CD4-positive, alpha-beta T cell treated with Interferon gamma for 1 hour (primary cell): ENCODE results near the gene THBS3.
"Not testable (repeated sequence)": the region's sequence is repeated elsewhere in the genome, so short reads cannot be mapped to it uniquely, and the experiment has no call there.

Experiments
- DNase-seq: peaks from one replicate; pipeline ENCODE4 v3.0.0-alpha.2; 2020

Gene THBS3

GRCh38 chr1:155172732-155173477 is 34.8 kb downstream of the THBS3 start, which contains the start of gene KRTCAP2:
Gene KRTCAP2 (minus strand): TSS chr1:155173304. CDS start chr1:155173224, 80 bp downstream.
- DNase-seq, result peak; percentile 96

GRCh38 chr1:155171836-155172731 is 35.6 kb downstream of the THBS3 start:
- no peak for DNase-seq

GRCh38 chr1:155170806-155171205 is 36.9 kb downstream of the THBS3 start:
- no peak for DNase-seq

GRCh38 chr1:155170101-155170785 is 37.5 kb downstream of the THBS3 start:
- no peak for DNase-seq

- DNase-seq, result no peak
These were observed 38.2 kb downstream of the THBS3 start for GRCh38 chr1:155169541-155169940.

- DNase-seq, result no peak
These were observed 39.1 kb downstream of the THBS3 start for GRCh38 chr1:155168456-155169210.

DNA sequence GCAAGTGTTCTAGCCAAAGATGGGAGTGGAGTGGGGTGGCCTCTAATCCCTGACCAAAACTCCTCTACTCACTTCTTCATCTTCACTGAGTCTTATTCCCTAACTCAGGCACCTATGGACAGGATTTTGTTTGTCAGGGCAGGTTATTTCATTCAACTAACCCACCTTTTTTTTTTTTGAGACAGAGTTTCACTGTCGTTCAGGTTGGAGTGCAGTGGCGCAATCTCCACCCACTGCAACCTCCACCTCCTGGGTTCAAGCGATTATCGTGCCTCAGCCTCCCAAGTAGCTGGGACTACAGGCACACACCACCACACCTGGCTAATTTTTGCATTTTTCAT is 39.6 kb downstream of the THBS3 start:
- DNase-seq, result not testable (repeated sequence)

DNA sequence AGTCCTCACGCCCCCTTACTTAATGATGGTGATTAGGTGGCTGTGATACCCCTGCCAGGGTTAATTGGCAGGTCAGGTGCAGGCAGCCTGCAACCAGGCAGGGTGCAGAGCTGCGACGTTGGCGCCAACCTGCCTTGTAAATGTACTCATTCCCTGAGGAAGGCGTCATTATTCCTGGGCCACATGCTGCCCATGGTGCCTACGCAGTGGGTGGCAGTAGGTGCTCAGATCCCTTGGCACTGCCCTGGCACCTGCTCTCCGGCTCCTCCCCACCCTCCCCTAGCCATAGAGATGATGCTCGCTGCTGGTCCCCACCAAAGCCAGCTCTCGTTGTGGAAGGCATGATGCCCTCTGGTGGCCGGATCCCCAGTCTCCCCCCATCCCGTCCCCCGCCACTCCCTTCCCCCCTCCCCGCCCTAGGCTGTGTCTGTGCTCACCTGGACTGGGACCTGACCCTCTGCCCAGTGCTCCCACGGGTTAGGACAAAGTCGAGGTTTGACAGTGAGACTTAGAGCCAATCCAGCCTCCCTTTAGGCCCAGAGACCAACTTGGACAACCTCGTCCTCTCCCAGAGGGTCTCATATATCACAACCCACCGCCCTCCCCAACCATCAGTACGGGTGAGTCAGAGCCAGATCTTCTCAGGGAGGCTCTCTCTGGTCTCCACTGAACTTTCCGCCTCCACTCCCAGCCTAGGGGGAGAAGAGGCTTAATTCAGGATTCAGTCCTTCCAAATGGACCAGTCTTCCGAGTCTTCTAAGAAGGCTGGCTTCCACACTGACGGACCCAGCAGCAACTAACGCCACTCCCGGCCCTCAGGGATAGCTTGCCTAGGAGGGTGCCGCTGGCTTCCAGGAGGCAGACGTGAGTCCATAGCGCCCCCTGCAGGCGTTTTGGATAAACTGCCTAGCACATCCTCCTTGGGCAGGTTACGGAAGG is 40.3 kb downstream of the THBS3 start:
- DNase-seq, result peak; percentile 83

- DNase-seq, result no peak
These were observed 41.1 kb downstream of the THBS3 start for GRCh38 chr1:155166471-155167165.

DNA sequence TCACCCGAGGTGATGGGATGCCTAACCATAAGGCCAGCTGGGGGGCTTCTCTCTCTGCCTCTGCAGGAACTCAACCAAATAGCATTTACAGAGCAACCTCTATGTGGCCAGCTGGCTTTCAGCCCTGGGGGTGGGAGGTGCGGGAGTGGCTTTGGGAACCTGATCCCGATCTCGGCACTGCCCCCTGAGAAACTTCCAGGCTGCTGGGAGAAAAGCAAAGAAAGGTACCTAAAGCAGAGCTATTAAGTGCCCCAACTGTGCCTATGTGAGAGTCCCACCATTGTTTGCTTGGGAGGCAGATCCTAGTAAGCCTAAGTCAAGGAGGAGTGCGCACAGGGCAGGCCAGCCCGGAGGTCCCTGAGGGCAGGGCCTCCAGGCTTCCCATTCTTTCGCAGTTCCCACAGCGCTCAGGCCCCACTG is 41.6 kb downstream of the THBS3 start:
- no peak for DNase-seq

DNA sequence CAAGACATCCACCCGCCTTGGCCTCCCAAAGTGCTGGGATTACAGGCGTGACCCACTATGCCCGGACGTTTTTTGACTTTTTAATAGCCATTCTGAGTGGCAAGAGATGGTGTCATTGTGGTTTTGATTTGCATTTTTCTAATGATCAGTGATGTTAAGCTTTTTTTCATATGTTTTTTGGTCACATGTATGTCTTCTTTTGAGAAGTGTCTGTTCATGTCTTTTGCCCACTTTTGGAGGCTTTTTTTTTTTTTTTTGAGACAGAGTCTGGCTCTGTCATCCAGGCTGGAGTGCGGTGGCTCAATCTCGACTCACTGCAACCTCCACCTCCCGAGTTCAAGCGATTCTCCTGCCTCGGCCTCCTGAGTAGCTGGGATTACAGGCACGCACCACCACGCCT is 43.1 kb downstream of the THBS3 start:
- DNase-seq, result not testable (repeated sequence)

DNA sequence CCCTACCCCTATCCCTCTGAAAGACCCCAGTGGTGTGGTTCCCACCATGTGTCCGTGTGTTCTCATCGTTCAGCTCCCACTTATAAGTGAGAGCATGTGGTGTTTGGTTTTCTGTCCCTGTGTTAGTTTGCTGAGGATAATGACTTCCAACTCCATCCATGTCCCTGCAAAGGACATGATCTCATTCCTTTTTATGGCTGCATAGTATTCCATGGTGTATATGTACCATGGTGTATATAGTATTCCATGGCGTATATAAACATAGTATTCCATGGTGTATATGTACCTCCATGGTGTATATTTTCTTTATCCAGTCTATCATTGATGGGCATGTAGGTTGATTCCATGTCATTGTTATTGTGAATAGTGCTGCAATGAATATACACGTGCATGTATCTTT is 43.9 kb downstream of the THBS3 start:
- not testable (repeated sequence) for DNase-seq

GRCh38 chr1:155162631-155163030 is 45.1 kb downstream of the THBS3 start:
- not testable (repeated sequence) for DNase-seq

DNA sequence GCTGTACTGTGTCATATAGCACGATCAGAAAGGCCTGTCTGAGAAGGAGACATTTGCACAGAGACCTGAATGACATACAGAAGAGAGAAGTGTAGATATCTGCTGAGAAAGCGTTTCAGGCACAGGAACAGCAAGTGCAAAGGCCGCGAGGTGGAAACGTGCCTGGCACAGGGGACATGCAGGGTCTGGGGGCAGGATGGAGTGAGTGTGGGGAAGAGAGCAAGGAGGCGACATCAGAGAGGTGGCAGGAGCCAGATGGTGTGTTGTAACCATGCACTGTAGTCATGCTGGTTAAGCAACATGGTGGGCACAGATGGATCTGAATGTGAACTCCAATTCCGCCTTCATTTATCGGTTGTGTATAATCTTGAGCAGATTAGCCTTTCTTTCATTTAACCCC is 47.6 kb downstream of the THBS3 start:
- no peak for DNase-seq

DNA sequence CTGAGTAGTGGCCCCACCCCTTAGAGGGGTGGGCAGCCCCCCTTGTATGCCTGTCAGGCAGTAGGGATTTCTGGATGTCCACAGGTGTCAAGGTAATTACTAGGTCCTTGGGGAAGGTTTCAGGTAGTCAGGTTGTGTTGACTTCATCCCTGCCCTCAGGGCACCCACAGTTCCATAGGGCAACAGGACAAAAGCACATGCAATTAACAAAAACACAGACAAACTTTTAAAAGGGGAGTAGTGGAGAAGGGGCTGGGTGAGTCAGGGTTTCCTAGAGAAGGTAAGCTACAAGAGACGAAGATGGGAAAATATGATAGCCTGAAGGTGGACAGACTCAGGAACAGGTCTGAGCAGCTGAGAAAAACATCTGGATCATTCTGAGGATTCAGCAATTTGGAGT is 48.7 kb downstream of the THBS3 start:
- no peak for DNase-seq

- DNase-seq, result not testable (repeated sequence)
These were observed 51.6 kb downstream of the THBS3 start for GRCh38 chr1:155155996-155156643.
